Measurements from ENCODE around the gene NEAT1. TPM values are rescaled to one million over a fixed set of nuclear protein-coding genes. Genes with fewer than 3 reads are reported as not detected.
"Not testable (repeated sequence)": the region's sequence is repeated elsewhere in the genome, so short reads cannot be mapped to it uniquely, and the experiment has no call there.

The NEAT1 gene
- total RNA-seq, 4 donors from 2014 or later, result 24.1 to 472 (median 32.8) TPM

- Histone ChIP-seq H3K4me1 (peaks cover 14 to 22% of the 10 kb centered on the region in 2 donors), H3K36me3 (peaks cover 0 to 51% of the 10 kb centered on the region in 2 donors), H3K9me3 (no peaks in the 10 kb centered on the region), H3K4me3 (no peak overlapping the region), H3K27me3 (no peaks in the 10 kb centered on the region), H3K27ac (peak overlapping the region in 2 of 4 donors; percentile 62 to 69)
- in situ Hi-C loops (cut with MboI; ENCODE audit: low sequenced_read_pairs in 4 of 4) (loop anchor here in 2 of 4 donors (10.0 kb wide), 2 partner anchors 46 to 54 kb away; no protein-coding TSS in a partner anchor), intact Hi-C loops (cut with DNase I; ENCODE audit: low total_unique reads) (no loop called here)
- ATAC-seq (no peak), DNase-seq (peak in 1 of 2 donors; percentile 11)
- no peak for TF ChIP-seq CTCF (IDR thresholded peaks at IDR 0.05 in 4 of 5, conservative IDR thresholded peaks at IDR 0.05 in 1 of 5)
- TF ChIP-seq POLR2A (IDR thresholded peaks at IDR 0.05), result no peak
Observed at GRCh38 chr11:65410936-65411680, 11.5 kb upstream of the NEAT1 start.

GRCh38 chr11:65411681-65412070 lies 10.9 kb upstream of the NEAT1 start:
- Histone ChIP-seq H3K36me3 (peaks cover 0 to 45% of the 10 kb centered on the region in 2 donors), H3K4me3 (no peak overlapping the region), H3K27me3 (no peaks in the 10 kb centered on the region), H3K4me1 (peaks cover 16 to 27% of the 10 kb centered on the region in 2 donors), H3K27ac (peak overlapping the region in 3 of 4 donors; percentile 62 to 69 (median 65)), H3K9me3 (no peaks in the 10 kb centered on the region)
- in situ Hi-C loops (cut with MboI; ENCODE audit: low sequenced_read_pairs in 4 of 4), result loop anchor here in 2 of 4 donors (10.0 kb wide), 2 partner anchors 47 to 53 kb away; no protein-coding TSS in a partner anchor
- TF ChIP-seq CTCF (IDR thresholded peaks at IDR 0.05 in 4 of 5, conservative IDR thresholded peaks at IDR 0.05 in 1 of 5) (no peak), POLR2A (IDR thresholded peaks at IDR 0.05) (no peak)
- ATAC-seq (no peak), DNase-seq (no peak)
- intact Hi-C loops (cut with DNase I; ENCODE audit: low total_unique reads), result no loop called here

DNA sequence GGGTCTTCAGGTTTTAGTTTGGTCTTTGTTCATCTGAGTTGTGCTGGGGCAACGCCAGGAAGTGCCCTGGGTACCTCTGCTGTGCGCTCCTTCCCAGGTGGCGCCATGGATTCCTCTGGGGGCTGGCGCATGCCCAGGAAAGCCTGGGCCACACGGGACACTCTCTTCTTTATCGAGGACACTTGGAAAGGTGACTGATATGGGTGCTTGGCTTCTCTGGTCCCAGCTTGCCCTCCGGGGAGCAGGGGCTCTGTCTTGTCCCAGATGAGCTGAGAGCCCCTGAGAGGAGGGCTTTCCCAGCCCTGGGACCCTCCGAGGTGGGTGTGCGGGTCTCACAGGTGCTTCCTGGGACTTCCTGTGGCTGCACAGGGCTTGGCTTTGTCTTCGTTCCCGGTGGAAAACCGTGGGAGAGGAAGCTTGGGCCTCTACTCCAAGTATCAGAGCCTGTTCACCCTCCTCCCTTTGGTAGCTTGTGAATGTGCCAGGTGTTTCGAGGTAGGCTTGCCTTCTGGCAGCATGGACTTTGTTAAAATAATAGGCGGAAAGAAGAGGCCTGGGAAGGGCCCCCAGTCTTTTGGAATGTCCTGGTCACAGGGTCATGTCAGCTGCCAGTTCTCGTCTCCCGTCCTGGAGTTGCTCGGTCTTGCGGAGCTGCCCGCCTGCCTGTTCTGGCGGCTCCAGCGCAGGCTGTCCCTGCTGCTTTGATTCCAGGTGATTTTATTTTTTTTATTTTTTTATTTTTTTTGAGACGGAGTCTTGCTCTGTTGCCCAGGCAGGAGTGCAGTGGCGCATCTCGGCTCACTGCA lies 10.1 kb upstream of the NEAT1 start:
- H3K4me3 ChIP-seq, result no peak overlapping the region
- no peaks in the 10 kb centered on the region for H3K27me3 ChIP-seq
- peaks cover 0 to 37% of the 10 kb centered on the region in 2 donors for H3K36me3 ChIP-seq
- peak overlapping the region in 3 of 4 donors; percentile 62 to 69 (median 65) for H3K27ac ChIP-seq
- intact Hi-C loops (cut with DNase I; ENCODE audit: low total_unique reads) (no loop called here), in situ Hi-C loops (cut with MboI; ENCODE audit: low sequenced_read_pairs in 4 of 4) (loop anchor here in 2 of 4 donors (10.0 kb wide), 2 partner anchors 48 to 52 kb away; no protein-coding TSS in a partner anchor)
- TF ChIP-seq CTCF (IDR thresholded peaks at IDR 0.05 in 4 of 5, conservative IDR thresholded peaks at IDR 0.05 in 1 of 5), result no peak
- TF ChIP-seq POLR2A (IDR thresholded peaks at IDR 0.05), result no peak
- no peaks in the 10 kb centered on the region for H3K9me3 ChIP-seq
- DNase-seq (peak in 1 of 2 donors; percentile 27), ATAC-seq (no peak)
- peaks cover 21 to 35% of the 10 kb centered on the region in 2 donors for H3K4me1 ChIP-seq

DNA sequence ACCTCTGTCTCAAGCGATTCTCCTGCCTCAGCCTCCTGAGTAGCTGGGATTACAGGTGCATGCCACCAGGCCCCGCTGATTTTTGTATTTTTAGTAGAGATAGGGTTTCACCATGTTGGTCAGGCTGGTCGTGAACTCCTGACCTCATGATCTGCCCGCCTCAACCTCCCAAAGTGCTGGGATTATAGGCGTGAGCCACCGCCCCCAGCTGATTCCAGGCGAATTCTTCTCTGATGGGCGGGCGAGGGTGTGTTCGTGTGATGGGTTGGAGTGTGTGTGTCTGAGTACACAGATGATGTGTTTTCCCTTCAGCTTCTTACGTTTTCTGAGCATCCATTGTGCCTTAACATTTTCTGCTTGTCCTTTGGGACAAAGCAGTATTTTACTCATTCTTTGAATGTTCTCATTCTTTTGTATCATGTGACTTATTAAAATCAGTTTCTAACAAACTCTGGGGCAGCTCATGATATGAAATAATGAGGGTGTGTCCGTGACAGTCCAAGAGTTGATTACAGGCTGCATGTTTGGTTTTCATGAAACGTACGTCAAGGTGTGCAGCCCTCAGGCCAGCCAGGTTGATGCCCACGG lies 9.4 kb upstream of the NEAT1 start:
- DNase-seq; ATAC-seq; intact Hi-C loops (cut with DNase I; ENCODE audit: low total_unique reads); H3K27me3 ChIP-seq; H3K9me3 ChIP-seq; H3K4me3 ChIP-seq: not testable (repeated sequence)
- in situ Hi-C loops (cut with MboI; ENCODE audit: low sequenced_read_pairs in 4 of 4), result loop anchor here in 2 of 4 donors (10.0 kb wide), 2 partner anchors 48 to 52 kb away; no protein-coding TSS in a partner anchor
- Histone ChIP-seq H3K36me3 (peaks cover 0 to 30% of the 10 kb centered on the region in 2 donors), H3K27ac (peak overlapping the region in 3 of 4 donors; percentile 62 to 69 (median 65)), H3K4me1 (peaks cover 27 to 41% of the 10 kb centered on the region in 2 donors)

Measured in gastrocnemius medialis (tissue), 4 donors.